ENCODE results near the gene SLC35F6. TPM values are rescaled to one million over a fixed set of nuclear protein-coding genes. Genes with fewer than 3 reads are reported as not detected.

Gene SLC35F6
- total and polyA plus RNA-seq, 2 donors (not counting 1 experiment from before 2014, with no cell fraction given) = 35.2 to 61.4 TPM

- Histone ChIP-seq H3K27me3 (ENCODE audit: control insufficient read depth, insufficient read depth, low read length) (no peaks in the 10 kb centered on the region), H3K27ac (ENCODE audit: insufficient read depth, low read length) (no peak overlapping the region), H3K4me3 (replicated peaks in 1 of 4; ENCODE audit: control extremely low read depth in 1 of 4, insufficient read depth in 1 of 4, low read depth in 3 of 4, low read length in 4 of 4) (no peak overlapping the region), H3K36me3 (ENCODE audit: control insufficient read depth, insufficient read depth, low read length) (peaks cover 7% of the 10 kb centered on the region), H2AFZ (ENCODE audit: low read length) (no peak overlapping the region), H3K9ac (ENCODE audit: insufficient read depth, low read length) (no peak overlapping the region), H3K9me3 (ENCODE audit: control insufficient read depth, insufficient read depth, low read depth, low read length) (no peaks in the 10 kb centered on the region), H4K20me1 (ENCODE audit: control insufficient read depth, extremely low read depth, insufficient read depth, low read length) (no peaks in the 10 kb centered on the region), H3K4me2 (ENCODE audit: extremely low read depth, insufficient read depth, low read length) (no peak overlapping the region), H3K4me1 (ENCODE audit: control insufficient read depth, extremely low read depth, insufficient read depth, low read length) (peaks cover 19% of the 10 kb centered on the region), H3K79me2 (ENCODE audit: control insufficient read depth, insufficient read depth, low read length) (peaks cover 66% of the 10 kb centered on the region)
- no peak for TF ChIP-seq EZH2 (IDR thresholded peaks at IDR 0.05; ENCODE audit: low read length, missing control alignments)
- TF ChIP-seq CTCF (conservative IDR thresholded peaks at IDR 0.05 in 1 of 2, IDR thresholded peaks at IDR 0.05 in 1 of 2; ENCODE audit: low read depth in 1 of 2, low read length in 2 of 2) = no peak
- DNase-seq (ENCODE audit: low read depth in 2 of 2) = no peak
These were observed 3.0 kb downstream of the SLC35F6 start for GRCh38 chr2:26767129-26767528.

DNA sequence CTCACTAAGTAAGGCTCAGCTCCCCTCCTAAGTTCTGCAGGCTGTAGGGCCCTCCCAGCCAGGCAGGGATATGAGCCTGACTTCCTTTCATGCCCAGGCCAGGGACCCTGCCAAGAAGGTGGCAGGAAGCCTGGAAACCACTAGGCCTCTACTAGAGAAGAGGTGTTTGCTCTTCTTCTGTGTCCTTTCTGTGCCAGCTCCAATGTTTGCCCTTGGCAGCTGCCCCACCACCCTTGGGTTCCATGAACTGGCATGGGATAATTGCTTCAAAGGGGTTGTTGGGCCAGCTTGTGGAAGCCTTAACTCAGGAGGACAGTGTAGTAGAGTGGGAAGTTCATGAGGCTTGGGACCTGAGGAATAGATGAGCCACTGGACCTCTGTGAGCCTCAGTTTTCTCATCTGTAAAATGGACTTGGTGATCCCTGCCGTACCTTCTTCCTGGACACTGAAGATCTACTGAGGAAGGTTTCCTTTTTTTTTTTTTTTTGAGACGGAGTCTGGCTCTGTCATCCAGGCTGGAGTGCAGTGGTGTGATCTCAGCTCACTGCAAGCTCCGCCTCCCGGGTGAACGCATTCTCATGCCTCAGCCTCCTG, 3.9 kb downstream of the SLC35F6 start:
- Histone ChIP-seq H3K27me3 (ENCODE audit: control insufficient read depth, insufficient read depth, low read length) (no peaks in the 10 kb centered on the region), H4K20me1 (ENCODE audit: control insufficient read depth, extremely low read depth, insufficient read depth, low read length) (no peaks in the 10 kb centered on the region), H3K4me2 (ENCODE audit: extremely low read depth, insufficient read depth, low read length) (no peak overlapping the region), H3K27ac (ENCODE audit: insufficient read depth, low read length) (no peak overlapping the region), H3K36me3 (ENCODE audit: control insufficient read depth, insufficient read depth, low read length) (peaks cover 7% of the 10 kb centered on the region), H3K9ac (ENCODE audit: insufficient read depth, low read length) (no peak overlapping the region), H3K4me3 (replicated peaks in 1 of 4; ENCODE audit: control extremely low read depth in 1 of 4, insufficient read depth in 1 of 4, low read depth in 3 of 4, low read length in 4 of 4) (no peak overlapping the region), H3K9me3 (ENCODE audit: control insufficient read depth, insufficient read depth, low read depth, low read length) (no peaks in the 10 kb centered on the region), H2AFZ (ENCODE audit: low read length) (no peak overlapping the region), H3K4me1 (ENCODE audit: control insufficient read depth, extremely low read depth, insufficient read depth, low read length) (peaks cover 25% of the 10 kb centered on the region), H3K79me2 (ENCODE audit: control insufficient read depth, insufficient read depth, low read length) (peaks cover 67% of the 10 kb centered on the region)
- no peak for TF ChIP-seq EZH2 (IDR thresholded peaks at IDR 0.05; ENCODE audit: low read length, missing control alignments)
- no peak for TF ChIP-seq CTCF (conservative IDR thresholded peaks at IDR 0.05 in 1 of 2, IDR thresholded peaks at IDR 0.05 in 1 of 2; ENCODE audit: low read depth in 1 of 2, low read length in 2 of 2)
- no peak for DNase-seq (ENCODE audit: low read depth in 2 of 2)

- no peak overlapping the region for H3K4me3 ChIP-seq (replicated peaks in 1 of 4; ENCODE audit: control extremely low read depth in 1 of 4, insufficient read depth in 1 of 4, low read depth in 3 of 4, low read length in 4 of 4)
- H2AFZ ChIP-seq (ENCODE audit: low read length) = no peak overlapping the region
- H3K27me3 ChIP-seq (ENCODE audit: control insufficient read depth, insufficient read depth, low read length) = no peaks in the 10 kb centered on the region
- no peak for DNase-seq (ENCODE audit: low read depth in 2 of 2)
- no peak overlapping the region for H3K9ac ChIP-seq (ENCODE audit: insufficient read depth, low read length)
- H3K9me3 ChIP-seq (ENCODE audit: control insufficient read depth, insufficient read depth, low read depth, low read length) = no peaks in the 10 kb centered on the region
- H4K20me1 ChIP-seq (ENCODE audit: control insufficient read depth, extremely low read depth, insufficient read depth, low read length) = no peaks in the 10 kb centered on the region
- H3K4me2 ChIP-seq (ENCODE audit: extremely low read depth, insufficient read depth, low read length) = no peak overlapping the region
- H3K4me1 ChIP-seq (ENCODE audit: control insufficient read depth, extremely low read depth, insufficient read depth, low read length) = peaks cover 26% of the 10 kb centered on the region
- no peak overlapping the region for H3K27ac ChIP-seq (ENCODE audit: insufficient read depth, low read length)
- H3K36me3 ChIP-seq (ENCODE audit: control insufficient read depth, insufficient read depth, low read length) = peaks cover 7% of the 10 kb centered on the region
- TF ChIP-seq EZH2 (IDR thresholded peaks at IDR 0.05; ENCODE audit: low read length, missing control alignments) (no peak), CTCF (conservative IDR thresholded peaks at IDR 0.05 in 1 of 2, IDR thresholded peaks at IDR 0.05 in 1 of 2; ENCODE audit: low read depth in 1 of 2, low read length in 2 of 2) (no peak)
- peaks cover 67% of the 10 kb centered on the region for H3K79me2 ChIP-seq (ENCODE audit: control insufficient read depth, insufficient read depth, low read length)
These were observed 4.6 kb downstream of the SLC35F6 start for GRCh38 chr2:26768759-26769088.

Data from fibroblast of lung (primary cell).